ENCODE results near the gene ADGRA1. TPM values are rescaled to one million over a fixed set of nuclear protein-coding genes. Genes with fewer than 3 reads are reported as not detected.
A peak's percentile ranks its signal among the peaks of the same experiment; 100 is the strongest.

ADGRA1 gene
- total RNA-seq, 5 donors from 2014 or later (not counting 1 experiment from before 2014, with no cell fraction given) = not detected

GRCh38 chr10:133154411-133154810 is 66.7 kb downstream of the ADGRA1 start:
- peaks cover 0 to 2% (median 0%) of the 10 kb centered on the region in 3 donors for H3K4me1 Mint-ChIP-seq
- POLR2A ChIA-PET = no interaction called here

DNA sequence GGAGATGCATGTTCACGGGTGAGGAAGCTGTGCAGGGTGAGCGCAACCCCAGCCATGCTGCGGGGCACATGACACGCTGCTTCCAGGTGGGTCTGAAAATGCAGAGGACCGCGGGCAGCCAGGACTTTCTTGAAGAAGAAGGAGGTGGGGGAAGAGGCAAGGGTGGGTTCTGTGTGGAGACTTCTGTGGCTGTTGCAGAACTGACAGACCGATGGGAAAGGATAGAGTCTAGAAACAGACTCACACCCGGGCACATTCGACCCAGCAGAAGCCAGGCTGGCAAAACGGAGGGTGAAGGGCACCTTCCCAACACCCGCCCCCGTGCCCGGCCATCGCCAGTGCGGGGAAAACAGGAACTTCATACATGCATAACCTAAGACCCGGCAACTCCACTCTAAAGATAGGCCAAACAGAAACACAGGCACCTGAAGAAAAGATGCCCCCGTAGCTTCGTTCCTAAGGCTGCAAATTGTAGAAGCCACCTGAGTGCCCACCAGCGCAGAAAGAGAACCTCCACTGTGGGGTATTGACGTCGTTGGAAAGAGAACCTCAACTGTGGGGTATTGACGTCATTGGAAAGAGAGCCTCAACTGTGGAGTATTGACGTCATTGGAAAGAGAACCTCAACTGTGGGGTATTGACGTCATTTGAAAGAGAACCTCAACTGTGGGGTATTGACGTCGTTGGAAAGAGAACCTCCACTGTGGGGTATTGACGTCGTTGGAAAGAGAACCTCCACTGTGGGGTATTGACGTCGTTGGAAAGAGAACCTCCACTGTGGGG is 67.5 kb downstream of the ADGRA1 start:
- whole genome bisulfite sequencing (ENCODE audit: insufficient coverage) = 85% methylated on average over 14 of the region's 30 CpGs
- Mint-ChIP-seq H3K27ac (no peak overlapping the region), H3K36me3 (no peaks in the 10 kb centered on the region), H3K4me1 (peaks cover 0 to 2% (median 0%) of the 10 kb centered on the region in 3 donors), H3K4me3 (no peak overlapping the region), H3K9me3 (no peaks in the 10 kb centered on the region), H3K27me3 (peaks cover 15 to 19% of the 10 kb centered on the region in 2 donors)
- Histone ChIP-seq H3K4me3 (ENCODE audit: control insufficient read depth in 1 of 2, extremely low read depth in 1 of 2, low read length in 1 of 2) (no peak overlapping the region), H3K36me3 (ENCODE audit: control insufficient read depth in 2 of 2, extremely low read depth in 1 of 2, insufficient read depth in 1 of 2, low read length in 1 of 2) (no peaks in the 10 kb centered on the region), H3K9me3 (no peaks in the 10 kb centered on the region), H3K27ac (ENCODE audit: low read length) (no peak overlapping the region), H3K27me3 (replicated peaks in 1 of 2; ENCODE audit: control insufficient read depth in 2 of 2, extremely low read depth in 1 of 2, insufficient read depth in 2 of 2, low read length in 1 of 2) (peaks cover 0 to 34% of the 10 kb centered on the region in 2 experiments), H3K4me1 (ENCODE audit: control insufficient read depth in 1 of 2, extremely low read depth in 1 of 2, insufficient read depth in 2 of 2, low read length in 2 of 2) (no peaks in the 10 kb centered on the region)
- no peak for DNase-seq
- no peak for ATAC-seq (replicated peaks in 1 of 4)
- ChIA-PET CTCF (no interaction called here), POLR2A (no interaction called here)

More at GRCh38 chr10:133154411-133154810, 66.7 kb downstream of the ADGRA1 start:
- Mint-ChIP-seq H3K4me3 (no peak overlapping the region), H3K9me3 (peaks cover 0 to 5% (median 3%) of the 10 kb centered on the region in 3 donors), H3K27me3 (peaks cover 23 to 25% of the 10 kb centered on the region in 2 donors), H3K36me3 (no peaks in the 10 kb centered on the region), H3K27ac (no peak overlapping the region)
- H3K27ac ChIP-seq (ENCODE audit: low read length) = no peak overlapping the region
- 71% methylated on average over 1 of the region's 4 CpGs for WGBS (ENCODE audit: insufficient coverage)
- CTCF ChIA-PET = no interaction called here
- no peaks in the 10 kb centered on the region for H3K9me3 ChIP-seq
- peaks cover 0 to 31% of the 10 kb centered on the region in 2 experiments for H3K27me3 ChIP-seq (replicated peaks in 1 of 2; ENCODE audit: control insufficient read depth in 2 of 2, extremely low read depth in 1 of 2, insufficient read depth in 2 of 2, low read length in 1 of 2)
- no peak overlapping the region for H3K4me3 ChIP-seq (ENCODE audit: control insufficient read depth in 1 of 2, extremely low read depth in 1 of 2, low read length in 1 of 2)
- ATAC-seq (replicated peaks in 1 of 4) = no peak
- no peaks in the 10 kb centered on the region for H3K4me1 ChIP-seq (ENCODE audit: control insufficient read depth in 1 of 2, extremely low read depth in 1 of 2, insufficient read depth in 2 of 2, low read length in 2 of 2)
- H3K36me3 ChIP-seq (ENCODE audit: control insufficient read depth in 2 of 2, extremely low read depth in 1 of 2, insufficient read depth in 1 of 2, low read length in 1 of 2) = no peaks in the 10 kb centered on the region
- DNase-seq = no peak

GRCh38 chr10:133156674-133157579 is 69.2 kb downstream of the ADGRA1 start:
- Mint-ChIP-seq H3K27ac (no peak overlapping the region), H3K9me3 (no peaks in the 10 kb centered on the region), H3K4me3 (no peak overlapping the region), H3K27me3 (peaks cover 6 to 21% of the 10 kb centered on the region in 2 donors), H3K4me1 (peaks cover 0 to 4% (median 0%) of the 10 kb centered on the region in 3 donors), H3K36me3 (no peaks in the 10 kb centered on the region)
- H3K36me3 ChIP-seq (ENCODE audit: control insufficient read depth in 2 of 2, extremely low read depth in 1 of 2, insufficient read depth in 1 of 2, low read length in 1 of 2) = no peaks in the 10 kb centered on the region
- H3K4me1 ChIP-seq (ENCODE audit: control insufficient read depth in 1 of 2, extremely low read depth in 1 of 2, insufficient read depth in 2 of 2, low read length in 2 of 2) = peaks cover 0 to 12% of the 10 kb centered on the region in 2 experiments
- WGBS (ENCODE audit: insufficient coverage) = 96% methylated on average over 8 of the region's 24 CpGs
- H3K4me3 ChIP-seq (ENCODE audit: control insufficient read depth in 1 of 2, extremely low read depth in 1 of 2, low read length in 1 of 2) = no peak overlapping the region
- ChIA-PET POLR2A (no interaction called here), CTCF (no interaction called here)
- no peak for DNase-seq
- no peak overlapping the region for H3K27ac ChIP-seq (ENCODE audit: low read length)
- no peaks in the 10 kb centered on the region for H3K9me3 ChIP-seq
- H3K27me3 ChIP-seq (replicated peaks in 1 of 2; ENCODE audit: control insufficient read depth in 2 of 2, extremely low read depth in 1 of 2, insufficient read depth in 2 of 2, low read length in 1 of 2) = peaks cover 0 to 45% of the 10 kb centered on the region in 2 experiments
- ATAC-seq (replicated peaks in 1 of 4) = no peak

GRCh38 chr10:133157662-133158436 is 70.1 kb downstream of the ADGRA1 start:
- Mint-ChIP-seq H3K36me3 (no peaks in the 10 kb centered on the region), H3K27ac (no peak overlapping the region), H3K4me1 (peaks cover 0 to 4% (median 0%) of the 10 kb centered on the region in 3 donors), H3K27me3 (peaks cover 4 to 26% of the 10 kb centered on the region in 2 donors), H3K9me3 (no peaks in the 10 kb centered on the region), H3K4me3 (peak overlapping the region in 1 of 3 donors; percentile 10)
- no peak for DNase-seq
- Histone ChIP-seq H3K4me1 (ENCODE audit: control insufficient read depth in 1 of 2, extremely low read depth in 1 of 2, insufficient read depth in 2 of 2, low read length in 2 of 2) (peaks cover 0 to 12% of the 10 kb centered on the region in 2 experiments), H3K4me3 (ENCODE audit: control insufficient read depth in 1 of 2, extremely low read depth in 1 of 2, low read length in 1 of 2) (no peak overlapping the region), H3K9me3 (no peaks in the 10 kb centered on the region), H3K27me3 (replicated peaks in 1 of 2; ENCODE audit: control insufficient read depth in 2 of 2, extremely low read depth in 1 of 2, insufficient read depth in 2 of 2, low read length in 1 of 2) (peaks cover 2 to 50% of the 10 kb centered on the region in 2 experiments), H3K27ac (ENCODE audit: low read length) (no peak overlapping the region), H3K36me3 (ENCODE audit: control insufficient read depth in 2 of 2, extremely low read depth in 1 of 2, insufficient read depth in 1 of 2, low read length in 1 of 2) (no peaks in the 10 kb centered on the region)
- CTCF ChIA-PET = no interaction called here
- no peak for ATAC-seq (replicated peaks in 1 of 4)
- WGBS (ENCODE audit: insufficient coverage) = 85% methylated on average over 27 of the region's 34 CpGs
- POLR2A ChIA-PET = no interaction called here

GRCh38 chr10:133158437-133158755 is 70.7 kb downstream of the ADGRA1 start:
- Histone ChIP-seq H3K4me1 (ENCODE audit: control insufficient read depth in 1 of 2, extremely low read depth in 1 of 2, insufficient read depth in 2 of 2, low read length in 2 of 2) (peaks cover 0 to 12% of the 10 kb centered on the region in 2 experiments), H3K36me3 (ENCODE audit: control insufficient read depth in 2 of 2, extremely low read depth in 1 of 2, insufficient read depth in 1 of 2, low read length in 1 of 2) (no peaks in the 10 kb centered on the region), H3K27ac (ENCODE audit: low read length) (no peak overlapping the region), H3K9me3 (no peaks in the 10 kb centered on the region), H3K4me3 (ENCODE audit: control insufficient read depth in 1 of 2, extremely low read depth in 1 of 2, low read length in 1 of 2) (no peak overlapping the region), H3K27me3 (replicated peaks in 1 of 2; ENCODE audit: control insufficient read depth in 2 of 2, extremely low read depth in 1 of 2, insufficient read depth in 2 of 2, low read length in 1 of 2) (peaks cover 5 to 55% of the 10 kb centered on the region in 2 experiments)
- 52% methylated on average over 12 of the region's 12 CpGs for WGBS (ENCODE audit: insufficient coverage)
- ATAC-seq (replicated peaks in 1 of 4) (no peak), DNase-seq (no peak)
- CTCF ChIA-PET = no interaction called here
- Mint-ChIP-seq H3K27ac (no peak overlapping the region), H3K4me3 (peak overlapping the region in 1 of 3 donors; percentile 41), H3K4me1 (peaks cover 0 to 4% (median 0%) of the 10 kb centered on the region in 3 donors), H3K36me3 (no peaks in the 10 kb centered on the region), H3K27me3 (peaks cover 9 to 29% of the 10 kb centered on the region in 2 donors), H3K9me3 (no peaks in the 10 kb centered on the region)
- POLR2A ChIA-PET = no interaction called here
